GM12891 (cell line): ENCODE measurements around the gene PROSER2.
"Not testable (repeated sequence)": the region's sequence is repeated elsewhere in the genome, so short reads cannot be mapped to it uniquely, and the experiment has no call there.

ENCODE experiments used
- DNase-seq: peaks from one replicate; pipeline ENCODE4 v3.0.0; 2011; ENCODE audit warnings: low spot score; ENCODE audit not compliant: insufficient read length
- FAIRE-seq: peaks from 2 replicates; lab custom pipeline; 2011; peaks lifted over from hg19 to GRCh38; lab: Jason Lieb, UNC
- PAX5 ChIP-seq: IDR thresholded peaks from 2 replicates; pipeline ENCODE4 v1.6.1; 2011; ENCODE audit warnings: low read length, moderate library complexity, mild to moderate bottlenecking; ENCODE audit not compliant: insufficient read depth, severe bottlenecking
- POLR2A ChIP-seq: IDR thresholded peaks from 2 replicates; pipeline ENCODE4 v1.6.1; 2011; ENCODE audit warnings: low read depth, low read length, control low read depth
- POLR2AphosphoS5 ChIP-seq: IDR thresholded peaks from 2 replicates; pipeline ENCODE4 v1.6.1; 2011; ENCODE audit warnings: low read depth, low read length, control low read depth
- POU2F2 ChIP-seq: IDR thresholded peaks from 2 replicates; pipeline ENCODE4 v1.6.1; 2011; ENCODE audit warnings: low read depth, mild to moderate bottlenecking, control low read depth, low read length, moderate library complexity
- SPI1 ChIP-seq: IDR thresholded peaks from 2 replicates; pipeline ENCODE4 v1.6.1; 2011; ENCODE audit warnings: low read depth, low read length, control low read depth
- TAF1 ChIP-seq: IDR thresholded peaks from 2 replicates; pipeline ENCODE4 v1.6.1; 2011; ENCODE audit warnings: low read depth, low read length, control low read depth

PROSER2 gene

GRCh38 chr10:11849277-11849676 is 26.1 kb downstream of the PROSER2 start:
- DNase-seq (no peak), FAIRE-seq (no peak)
- TF ChIP-seq POLR2A (no peak), TAF1 (no peak), SPI1 (no peak), PAX5 (no peak), POLR2AphosphoS5 (no peak), POU2F2 (no peak)

DNA sequence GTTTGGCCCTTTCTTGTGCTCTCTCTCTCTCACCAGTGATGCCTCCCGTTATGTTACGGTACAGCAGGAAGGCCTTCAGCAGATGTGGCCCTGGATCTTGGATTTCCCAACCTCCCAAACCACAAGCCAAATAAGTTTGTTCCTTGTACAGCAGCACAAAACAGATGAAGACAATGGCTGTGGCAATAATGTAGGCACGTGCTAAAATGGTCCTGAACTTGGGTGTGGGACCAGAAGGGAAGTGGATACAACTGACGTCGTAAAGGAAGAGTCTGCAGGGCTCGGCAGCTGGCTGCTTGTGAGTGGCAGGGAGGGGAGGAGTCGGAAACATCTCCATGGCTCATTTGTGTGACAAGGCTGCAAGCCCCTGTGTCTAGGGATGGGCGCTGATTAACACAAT is 26.8 kb downstream of the PROSER2 start:
- DNase-seq: no peak
- no peak for FAIRE-seq

DNA sequence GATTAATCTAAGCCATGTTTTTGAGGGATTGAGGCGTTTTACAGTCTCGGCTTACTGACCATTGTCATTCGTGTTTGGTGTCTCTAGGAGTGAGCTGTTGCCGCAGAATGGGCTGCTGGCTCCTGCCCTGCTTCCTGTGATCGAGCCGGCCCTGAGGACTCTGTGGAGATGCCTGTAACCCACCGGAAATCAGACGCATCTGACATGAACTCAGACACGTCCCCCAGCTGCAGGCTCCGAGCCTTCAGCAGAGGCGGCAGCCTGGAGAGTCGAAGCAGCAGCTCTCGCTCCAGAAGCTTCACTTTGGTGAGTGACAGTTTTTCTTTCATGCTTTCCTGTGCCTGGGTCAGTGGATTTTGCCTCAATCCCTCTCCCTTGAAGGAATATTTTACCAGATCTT is 28.8 kb downstream of the PROSER2 start:
- FAIRE-seq: no peak
- no peak for TF ChIP-seq TAF1
- TF ChIP-seq PAX5: no peak
- TF ChIP-seq SPI1: no peak
- TF ChIP-seq POLR2AphosphoS5: no peak
- no peak for TF ChIP-seq POU2F2
- TF ChIP-seq POLR2A: no peak

More for the DNA sequence above, 26.8 kb downstream of the PROSER2 start:
- TF ChIP-seq POLR2A (no peak), POLR2AphosphoS5 (no peak), PAX5 (no peak), POU2F2 (no peak), TAF1 (no peak)

DNA sequence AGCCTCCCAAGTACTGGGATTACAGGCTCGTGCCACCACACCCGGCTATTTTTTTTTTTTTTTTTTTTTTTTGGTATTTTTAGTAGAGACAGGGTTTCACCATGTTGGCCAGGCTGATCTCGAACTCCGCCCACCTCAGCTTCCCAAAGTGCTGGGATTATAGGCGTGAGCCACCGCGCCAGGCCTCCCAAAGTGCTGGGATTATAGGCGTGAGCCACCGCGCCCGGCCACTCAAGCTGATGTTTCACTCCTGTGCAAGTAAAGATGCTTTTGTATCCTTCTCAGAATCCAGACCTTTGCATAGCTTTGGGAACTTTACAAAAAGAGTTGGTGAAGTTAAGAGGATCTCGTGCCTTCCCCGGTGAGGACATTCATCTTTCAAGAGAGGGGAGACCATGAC is 29.5 kb downstream of the PROSER2 start:
- FAIRE-seq, DNase-seq: not testable (repeated sequence)

More for the DNA sequence above, 28.8 kb downstream of the PROSER2 start:
- no peak for DNase-seq

DNA sequence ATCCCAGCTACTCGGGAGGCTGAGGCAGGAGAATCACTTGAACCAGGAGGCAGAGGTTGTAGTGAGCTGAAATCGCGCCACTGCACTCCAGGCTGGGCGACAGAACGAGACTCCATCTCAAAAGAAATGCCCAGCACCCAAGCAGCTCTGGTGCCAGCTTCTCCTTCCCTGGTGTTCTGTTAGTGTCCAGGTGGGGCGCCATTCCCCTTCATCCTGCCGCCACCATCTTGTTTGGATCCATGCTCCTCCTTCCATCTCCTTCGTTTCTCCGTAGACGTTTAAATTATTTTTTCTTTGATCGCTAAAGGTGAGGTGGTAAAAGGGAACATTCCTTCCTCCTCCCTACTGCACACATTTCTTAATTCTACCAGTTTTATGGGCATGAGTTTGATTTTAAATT is 30.3 kb downstream of the PROSER2 start:
- TF ChIP-seq SPI1 (no peak), POU2F2 (no peak), PAX5 (no peak), TAF1 (no peak), POLR2AphosphoS5 (no peak), POLR2A (no peak)
- no peak for FAIRE-seq
- DNase-seq: no peak

DNA sequence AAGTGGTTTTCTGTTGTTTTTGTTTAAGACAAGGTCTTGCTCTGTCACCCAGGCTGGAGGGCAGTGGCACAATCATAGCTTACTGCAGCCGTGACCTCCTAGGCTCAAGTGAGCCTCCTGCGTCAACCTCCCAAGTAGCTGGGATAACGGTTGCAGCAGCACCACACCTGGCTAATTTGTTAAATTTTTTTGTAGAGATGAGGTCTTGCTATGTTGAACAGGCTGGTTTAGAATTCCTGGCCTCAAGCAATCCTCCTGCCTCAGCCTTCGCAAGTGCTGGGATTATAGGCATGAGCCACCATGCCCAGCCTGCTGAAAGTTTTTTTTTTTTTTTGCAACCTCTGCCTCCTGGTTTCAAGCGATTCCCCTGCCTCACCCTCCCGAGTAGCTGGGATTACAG is 31.1 kb downstream of the PROSER2 start:
- DNase-seq (no peak), FAIRE-seq (no peak)
- TF ChIP-seq POU2F2: no peak
- no peak for TF ChIP-seq PAX5
- no peak for TF ChIP-seq SPI1
- no peak for TF ChIP-seq TAF1
- no peak for TF ChIP-seq POLR2AphosphoS5
- TF ChIP-seq POLR2A: no peak

- FAIRE-seq (no peak), DNase-seq (no peak)
- TF ChIP-seq TAF1 (no peak), PAX5 (no peak), SPI1 (no peak), POLR2A (no peak), POU2F2 (no peak), POLR2AphosphoS5 (no peak)
Observed at GRCh38 chr10:11856089-11856488, 32.9 kb downstream of the PROSER2 start.

GRCh38 chr10:11856678-11857077 is 33.5 kb downstream of the PROSER2 start:
- FAIRE-seq: no peak
- no peak for DNase-seq
- TF ChIP-seq POU2F2: no peak
- no peak for TF ChIP-seq POLR2AphosphoS5
- no peak for TF ChIP-seq TAF1
- TF ChIP-seq POLR2A: no peak
- TF ChIP-seq PAX5: no peak
- no peak for TF ChIP-seq SPI1

DNA sequence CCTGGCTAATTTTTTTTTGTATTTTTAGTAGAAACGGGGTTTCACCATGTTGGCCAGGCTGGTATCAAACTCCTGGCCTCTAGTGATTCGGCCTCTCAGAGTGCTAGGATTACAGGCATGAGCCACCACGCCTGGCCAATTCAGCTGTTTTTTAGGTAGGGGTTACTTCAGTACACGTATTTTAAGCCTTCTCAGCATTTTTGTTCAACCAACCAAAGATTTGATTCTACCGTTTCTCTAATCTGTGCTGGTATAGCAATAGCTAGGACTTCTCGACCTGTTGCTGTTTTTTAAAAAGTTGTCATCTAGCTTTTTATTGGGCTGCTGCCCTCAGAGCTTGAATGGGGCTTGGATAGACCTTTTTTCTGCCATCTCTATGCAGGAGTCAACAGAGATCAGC is 34.9 kb downstream of the PROSER2 start:
- DNase-seq (no peak), FAIRE-seq (no peak)
- no peak for TF ChIP-seq SPI1
- TF ChIP-seq POLR2AphosphoS5: no peak
- no peak for TF ChIP-seq POU2F2
- TF ChIP-seq PAX5: no peak
- no peak for TF ChIP-seq TAF1
- no peak for TF ChIP-seq POLR2A

DNA sequence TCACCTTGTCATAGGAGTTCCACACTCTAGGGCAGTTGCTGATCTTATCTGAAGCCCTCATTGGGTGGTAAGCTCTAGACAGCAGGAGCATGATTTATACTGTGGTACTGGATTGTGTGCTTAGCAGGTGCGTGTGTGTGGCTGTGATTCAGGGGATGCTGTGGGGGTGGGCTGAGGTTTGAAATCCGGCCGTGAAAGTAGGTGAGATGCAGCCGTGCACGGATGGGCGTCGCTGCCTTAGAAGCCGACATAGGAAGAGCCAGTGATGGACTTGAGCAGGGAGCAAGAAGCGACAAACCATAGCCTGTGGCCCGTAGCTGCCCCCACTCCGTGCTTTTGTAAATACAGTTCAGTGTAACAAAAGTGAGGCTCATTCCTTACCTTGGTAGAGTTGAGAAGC is 38.2 kb downstream of the PROSER2 start:
- DNase-seq: no peak
- TF ChIP-seq POLR2A (no peak), POU2F2 (no peak), SPI1 (no peak), POLR2AphosphoS5 (no peak)
- no peak for FAIRE-seq

DNA sequence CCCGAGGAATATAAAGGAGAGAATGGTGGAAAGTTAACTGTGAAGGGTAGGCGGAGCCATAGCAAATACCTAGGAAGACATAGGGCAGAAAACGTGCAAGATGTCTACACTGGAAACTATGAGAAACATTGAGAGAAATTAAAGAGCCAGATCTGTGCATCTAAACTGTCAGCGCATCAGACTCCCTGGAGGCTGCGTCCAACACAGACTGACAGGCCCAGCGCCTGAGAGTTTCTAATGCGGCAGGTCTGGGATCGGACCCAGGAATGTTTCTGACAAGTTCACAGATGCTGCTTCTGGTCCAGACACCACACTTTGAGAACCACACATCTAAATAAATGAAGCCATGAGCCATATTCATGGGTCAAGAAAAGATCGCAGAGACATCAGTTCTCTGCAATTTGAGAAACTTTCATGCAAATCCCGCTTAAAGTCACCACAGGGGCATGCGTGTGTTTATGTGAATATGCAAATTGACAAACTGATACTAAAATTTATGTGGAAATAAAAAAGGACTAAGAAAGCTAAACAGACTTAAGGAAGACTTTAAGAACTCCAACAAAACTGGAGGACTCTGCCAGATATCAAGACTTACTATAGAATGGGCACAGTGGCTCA is 38.8 kb downstream of the PROSER2 start:
- FAIRE-seq: no peak
- DNase-seq: no peak
- no peak for TF ChIP-seq POU2F2
- no peak for TF ChIP-seq PAX5
- TF ChIP-seq POLR2AphosphoS5: no peak
- TF ChIP-seq TAF1: no peak
